GM21447 (cell line): ENCODE results near the gene ANKDD1A.

Source experiments
- ATAC-seq: cut with Tn5 transposase; IDR thresholded peaks from one replicate; pipeline ENCODE4 v1.9.1; 2021; ENCODE audit not compliant: unreplicated experiment

Gene ANKDD1A

DNA sequence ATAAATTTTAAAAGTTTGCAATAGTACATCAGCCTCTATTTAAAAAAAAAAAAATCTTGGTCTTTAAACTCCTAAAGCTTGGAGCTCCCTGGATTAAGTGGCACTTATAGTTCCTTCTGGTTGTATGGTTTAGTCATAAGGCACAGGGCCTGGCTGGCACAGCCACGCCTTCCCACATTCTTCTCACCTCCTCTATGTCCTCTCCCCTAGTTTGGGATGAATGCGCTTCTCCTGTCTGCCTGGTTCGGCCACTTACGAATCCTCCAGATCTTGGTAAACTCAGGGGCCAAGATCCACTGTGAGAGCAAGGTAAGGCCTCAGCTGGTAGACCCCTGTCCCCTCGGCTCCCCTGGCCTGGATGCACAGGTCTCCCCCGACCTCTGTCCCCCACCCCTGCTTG lies 10.0 kb downstream of the ANKDD1A start:
- no peak for ATAC-seq

- no peak for ATAC-seq
Observed at GRCh38 chr15:64923546-64923945, 11.8 kb downstream of the ANKDD1A start.

GRCh38 chr15:64925335-64926330 lies 13.9 kb downstream of the ANKDD1A start:
- ATAC-seq = no peak

DNA sequence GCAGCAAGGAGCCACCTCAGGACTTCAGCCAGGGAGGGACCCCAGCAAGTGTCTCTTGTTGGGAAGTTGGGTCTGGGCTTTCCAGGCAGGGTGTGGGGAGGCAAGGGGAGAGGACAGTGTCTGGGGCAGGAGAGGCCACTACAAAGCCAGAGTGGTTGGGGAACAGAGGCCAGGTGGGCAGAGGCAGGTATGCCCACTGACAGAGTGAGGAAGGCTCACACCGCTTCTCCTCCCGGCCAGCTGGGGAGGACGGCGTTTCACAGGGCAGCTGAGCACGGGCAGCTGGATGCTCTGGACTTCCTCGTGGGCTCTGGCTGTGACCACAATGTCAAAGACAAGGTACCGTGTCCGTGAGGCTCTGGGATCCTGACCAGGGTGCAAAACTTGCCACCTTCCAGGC lies 15.0 kb downstream of the ANKDD1A start:
- no peak for ATAC-seq

DNA sequence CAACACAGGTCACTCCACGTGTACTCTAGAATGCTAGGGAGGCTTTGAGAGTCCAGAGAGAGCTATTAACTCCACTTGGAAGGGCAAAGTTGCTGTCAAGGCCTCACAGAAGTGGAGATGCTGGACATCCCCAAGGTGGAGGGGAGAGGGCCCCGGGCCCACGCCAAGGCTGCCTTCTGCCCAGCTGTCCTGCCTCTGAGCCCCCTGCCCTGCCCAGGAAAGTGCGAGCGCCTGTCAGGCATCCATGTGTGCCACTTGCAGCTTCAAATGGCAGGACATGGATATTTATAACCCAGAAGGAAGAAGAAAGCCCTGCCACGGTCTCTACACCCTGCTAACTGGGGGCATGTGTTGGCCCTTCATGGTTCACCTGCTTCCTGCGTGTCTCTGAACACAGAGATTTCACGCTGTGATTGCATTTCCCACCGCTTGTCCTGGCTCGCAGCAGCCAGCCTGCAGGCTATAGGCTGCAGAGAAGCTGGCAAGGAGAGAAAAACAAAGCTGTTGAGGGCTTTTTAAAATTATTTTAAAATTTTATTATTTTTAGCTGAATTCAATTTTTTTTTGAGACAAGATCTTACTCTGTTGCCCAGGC lies 17.0 kb downstream of the ANKDD1A start:
- ATAC-seq = no peak

DNA sequence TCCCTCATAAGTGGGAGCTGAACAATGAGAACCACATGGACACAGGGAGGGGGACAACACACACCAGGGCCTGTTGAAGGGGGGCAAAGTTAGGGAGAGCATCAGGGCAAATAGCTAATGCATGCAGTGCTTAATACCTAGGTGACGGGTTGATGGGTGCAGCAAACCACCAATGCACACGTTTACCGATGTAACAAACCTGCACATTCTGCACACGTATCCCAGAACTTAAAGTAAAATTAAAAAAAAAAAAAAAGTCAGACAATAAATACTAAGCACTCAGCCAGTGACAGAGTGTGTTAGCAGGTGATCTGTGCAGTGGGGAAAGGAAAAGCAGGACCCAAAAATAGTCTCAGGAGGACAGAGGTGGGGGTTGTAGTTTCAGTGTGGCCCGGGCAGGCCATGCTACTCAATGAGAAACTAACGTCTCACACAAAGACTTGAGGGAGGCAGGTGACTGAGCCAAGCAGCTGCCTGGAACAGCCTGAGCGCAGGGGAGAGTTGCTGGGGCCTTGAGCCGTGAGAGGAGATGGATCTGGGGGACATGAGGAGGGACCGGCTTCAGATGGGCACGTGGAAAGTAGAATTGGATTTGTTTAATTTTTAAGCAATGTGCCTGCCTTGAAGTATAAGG lies 18.4 kb downstream of the ANKDD1A start:
- peak; percentile 78 for ATAC-seq

DNA sequence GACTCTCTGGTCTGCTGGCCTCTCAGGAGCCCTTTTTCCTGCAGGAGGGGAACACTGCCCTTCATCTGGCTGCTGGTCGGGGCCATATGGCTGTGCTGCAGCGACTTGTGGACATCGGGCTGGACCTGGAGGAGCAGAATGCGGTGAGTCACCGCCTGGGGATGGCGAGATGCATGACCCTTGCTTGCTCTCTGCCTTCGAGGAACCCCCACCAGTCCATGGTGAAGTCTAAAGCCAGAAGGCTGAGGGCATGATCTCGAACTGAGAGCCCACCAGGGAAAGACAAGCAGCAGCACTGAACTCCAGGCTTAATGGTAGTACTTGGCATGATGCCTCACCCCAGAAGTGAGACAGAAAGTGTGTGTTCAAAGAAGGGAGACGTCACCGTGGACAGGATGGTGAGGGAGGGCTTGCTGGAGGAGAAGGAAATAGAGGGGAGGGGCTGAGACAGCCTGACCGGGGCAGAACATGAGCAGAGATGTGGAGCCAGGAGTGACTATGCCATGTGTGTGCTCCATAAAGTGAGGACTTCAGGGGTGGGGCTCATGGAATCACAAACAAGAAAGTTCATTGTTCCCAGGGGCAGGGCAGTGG lies 19.2 kb downstream of the ANKDD1A start:
- no peak for ATAC-seq

DNA sequence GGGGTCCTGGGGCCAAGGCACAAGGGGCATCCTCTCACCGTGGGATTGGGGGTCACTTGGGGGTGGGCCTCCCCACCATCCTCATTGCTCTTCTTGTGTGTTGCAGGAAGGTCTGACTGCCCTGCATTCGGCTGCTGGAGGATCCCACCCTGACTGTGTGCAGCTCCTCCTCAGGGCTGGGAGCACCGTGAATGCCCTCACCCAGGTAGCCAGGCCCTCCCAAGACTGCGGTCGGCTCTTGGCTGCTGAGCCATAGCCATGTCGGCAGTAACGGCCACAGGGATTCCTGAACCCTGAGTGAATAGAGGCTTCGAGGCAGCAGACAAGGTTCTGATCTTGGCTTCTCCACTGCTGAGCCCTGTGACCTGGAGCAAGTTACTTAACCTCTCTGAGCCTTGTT lies 19.7 kb downstream of the ANKDD1A start:
- no peak for ATAC-seq

- no peak for ATAC-seq
Observed at GRCh38 chr15:64934023-64934422, 22.3 kb downstream of the ANKDD1A start.

DNA sequence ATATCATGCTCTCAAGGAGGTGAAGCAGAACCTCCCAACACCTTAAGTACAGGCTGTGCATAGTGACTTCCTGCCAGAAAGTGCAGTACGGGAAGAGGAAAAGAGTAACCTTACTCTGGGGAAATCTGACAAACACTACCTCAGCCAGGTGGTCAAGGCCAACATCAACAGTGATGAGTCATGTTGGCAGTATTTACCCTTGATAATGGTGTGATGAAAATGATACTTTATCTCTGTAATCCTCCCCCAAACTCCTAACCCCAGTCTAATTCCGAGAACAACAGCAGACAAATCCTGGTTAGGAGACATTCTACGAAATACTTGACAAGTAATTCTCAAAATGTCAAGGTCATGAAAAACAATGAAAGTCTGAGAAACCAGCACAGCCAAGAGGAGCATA lies 26.5 kb downstream of the ANKDD1A start:
- no peak for ATAC-seq

GRCh38 chr15:64942356-64942755 lies 30.7 kb downstream of the ANKDD1A start:
- ATAC-seq = no peak

- no peak for ATAC-seq
Observed at GRCh38 chr15:64943512-64944225, 32.0 kb downstream of the ANKDD1A start.

- no peak for ATAC-seq
Observed at GRCh38 chr15:64944961-64945360, 33.3 kb downstream of the ANKDD1A start.

DNA sequence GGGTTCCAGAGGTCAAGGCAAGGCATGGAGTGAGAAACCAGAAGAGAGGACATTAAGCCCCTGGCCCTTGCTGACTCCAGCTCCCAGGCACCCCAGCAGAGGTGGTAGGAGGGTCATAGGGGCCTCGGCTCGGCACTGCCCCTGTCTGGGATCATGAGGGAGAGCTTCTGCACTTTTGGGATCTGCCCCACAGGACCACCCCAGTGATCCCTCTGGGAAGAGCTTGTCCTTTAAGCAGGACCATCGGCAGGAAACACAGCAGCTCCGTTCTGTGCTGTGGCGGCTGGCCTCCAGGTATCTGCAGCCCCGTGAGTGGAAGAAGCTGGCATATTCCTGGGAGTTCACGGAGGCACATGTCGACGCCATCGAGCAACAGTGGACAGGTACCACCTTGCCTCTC lies 35.5 kb downstream of the ANKDD1A start:
- no peak for ATAC-seq

DNA sequence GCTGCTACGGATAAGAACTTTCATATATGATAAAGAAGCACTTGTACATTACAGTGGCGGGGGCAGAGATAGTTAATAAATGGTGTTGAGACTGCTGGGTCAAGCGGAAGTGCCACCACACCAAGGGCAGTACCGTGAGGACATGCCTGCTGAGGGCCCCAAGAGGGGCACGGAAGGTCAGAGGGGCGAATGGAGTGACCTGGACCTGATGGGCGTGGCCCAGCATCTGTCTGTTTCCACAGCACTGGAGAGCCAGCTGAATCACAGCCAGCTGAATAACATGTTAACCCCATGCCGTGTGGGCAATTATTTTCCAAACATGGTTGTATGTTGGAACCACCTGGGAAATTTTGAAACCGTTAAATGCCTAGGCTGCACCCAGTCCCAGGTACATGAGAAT lies 37.2 kb downstream of the ANKDD1A start:
- no peak for ATAC-seq

DNA sequence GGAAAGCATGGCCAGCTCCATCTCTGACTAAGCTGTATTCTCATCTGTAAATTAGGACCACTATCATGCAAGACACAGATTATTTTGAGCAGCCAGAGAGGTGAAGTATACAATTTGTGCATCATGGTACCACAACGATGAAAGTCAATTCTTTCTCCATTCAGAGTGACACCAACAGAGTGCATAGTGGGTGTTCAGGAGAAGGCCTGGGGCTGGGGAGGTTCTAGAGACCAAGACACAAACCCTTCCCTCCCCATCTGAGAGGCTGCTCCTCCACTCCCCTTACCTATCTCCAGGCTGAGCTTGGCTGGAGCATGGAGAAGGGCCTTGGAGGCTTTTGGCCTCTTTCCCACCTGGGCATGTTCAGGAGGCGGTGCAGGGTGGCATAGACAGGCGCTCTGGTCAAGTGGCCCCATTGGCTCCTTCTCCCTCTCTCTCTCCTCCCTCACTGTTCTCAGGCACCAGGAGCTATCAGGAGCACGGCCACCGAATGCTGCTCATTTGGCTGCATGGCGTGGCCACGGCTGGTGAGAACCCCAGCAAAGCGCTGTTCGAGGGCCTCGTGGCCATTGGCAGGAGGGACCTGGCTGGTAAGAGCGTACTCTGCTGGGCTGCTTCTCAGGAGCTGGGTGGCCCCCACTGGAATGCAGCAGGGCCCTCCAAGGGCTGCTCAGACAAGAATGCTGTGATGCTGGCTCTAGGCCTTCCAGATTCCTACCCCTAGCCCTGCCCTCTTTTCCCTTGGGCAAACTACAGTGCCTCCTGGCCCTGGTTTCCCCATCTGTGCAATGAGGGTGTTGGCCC lies 37.9 kb downstream of the ANKDD1A start:
- ATAC-seq = no peak

GRCh38 chr15:64950888-64951287 lies 39.2 kb downstream of the ANKDD1A start:
- ATAC-seq = no peak

DNA sequence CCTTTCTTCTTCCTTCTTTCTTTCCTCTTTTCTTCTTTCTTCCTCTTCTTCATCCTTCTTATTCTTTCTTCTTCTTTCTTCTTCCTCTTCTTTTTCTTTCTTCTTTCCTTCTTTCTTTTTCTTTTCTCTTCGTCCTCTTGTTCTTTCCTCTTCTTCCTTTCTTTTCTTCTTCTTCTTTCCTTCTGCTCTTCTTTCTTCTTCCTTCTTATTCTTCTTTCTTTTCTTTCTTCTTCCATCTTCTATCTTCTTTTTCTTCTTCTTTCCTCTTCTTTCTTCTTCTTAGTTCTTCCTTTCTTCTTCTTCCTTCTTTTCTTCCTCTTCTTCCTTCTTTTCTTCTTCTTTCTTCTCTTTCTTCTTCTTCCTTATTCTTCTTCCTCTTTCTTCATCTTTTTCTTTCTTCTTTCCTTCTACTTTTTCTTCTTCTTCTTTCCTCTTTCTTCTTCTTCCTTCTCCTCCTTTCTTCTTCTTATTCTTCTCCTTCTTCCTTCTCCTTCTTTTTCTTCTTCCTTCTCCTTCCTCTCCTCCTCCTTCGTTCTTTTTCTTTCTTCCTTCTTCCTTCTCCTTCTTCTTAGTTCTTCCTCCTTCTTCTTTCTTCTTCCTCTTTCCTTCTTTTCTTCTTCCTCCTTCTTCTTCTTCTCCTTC lies 40.2 kb downstream of the ANKDD1A start:
- no peak for ATAC-seq

DNA sequence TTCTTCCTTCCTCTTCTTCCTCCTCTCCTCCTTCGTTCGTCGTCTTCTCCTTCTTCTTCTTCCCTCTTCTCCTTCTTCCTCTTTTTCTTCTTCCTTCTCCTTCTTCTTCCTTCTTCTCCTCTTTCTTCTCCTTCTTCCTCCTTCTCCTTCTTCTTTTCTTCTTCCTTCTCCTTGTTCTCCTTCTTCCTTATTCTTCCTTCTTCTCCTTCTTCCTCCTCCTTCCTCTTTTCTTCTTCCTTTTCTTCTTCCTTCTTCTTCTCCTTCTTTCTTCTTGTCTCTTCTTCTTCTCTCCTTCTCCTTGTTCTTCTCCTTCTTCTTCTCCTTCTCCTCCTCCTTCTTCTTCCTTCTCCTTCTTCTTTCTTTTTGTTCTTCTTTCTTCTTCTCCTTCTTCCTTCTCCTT lies 42.7 kb downstream of the ANKDD1A start:
- no peak for ATAC-seq

DNA sequence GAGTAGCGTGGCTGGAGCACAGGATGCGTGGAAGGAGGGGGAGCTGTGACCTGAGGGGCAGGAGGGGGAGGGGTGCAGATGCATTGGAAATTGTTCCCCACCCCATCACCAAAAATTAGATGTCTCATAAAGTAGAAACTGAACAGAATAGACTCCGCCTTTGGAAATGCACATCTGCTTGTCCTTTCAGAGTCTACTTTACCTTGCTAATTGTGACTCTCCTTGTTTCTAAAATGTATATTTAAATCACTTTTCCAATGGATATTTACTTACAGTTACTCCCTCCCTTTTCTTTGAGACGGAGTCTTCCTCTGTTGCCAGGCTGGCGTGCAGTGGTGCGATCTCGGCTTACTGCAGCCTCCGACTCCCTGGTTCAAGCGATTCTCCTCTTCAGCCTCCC lies 47.4 kb downstream of the ANKDD1A start:
- ATAC-seq = no peak
